ENCODE data around the gene ADAM12. TPM values are rescaled to one million over a fixed set of nuclear protein-coding genes. Genes with fewer than 3 reads are reported as not detected.

The ADAM12 gene
- total RNA-seq, 2 donors from 2014 or later: 15.2 to 36.6 TPM

DNA sequence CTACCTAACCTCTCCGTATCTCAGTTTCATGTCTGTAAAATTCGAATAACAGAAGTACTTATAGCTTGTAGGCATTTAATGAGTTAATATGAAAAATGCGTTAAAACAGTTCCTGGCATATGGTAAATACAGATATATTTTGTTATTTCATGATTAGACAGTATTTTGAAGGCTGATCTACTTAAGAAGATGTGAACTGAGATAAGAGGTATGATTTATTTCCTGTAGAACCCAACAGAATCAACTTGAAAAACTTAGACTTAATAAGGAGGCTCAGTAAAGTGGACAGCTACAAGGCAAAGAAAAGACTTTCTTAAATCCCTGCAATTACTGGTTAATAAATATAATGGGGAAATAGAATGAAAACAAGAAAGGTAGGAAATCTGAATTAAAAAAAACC, 388.6 kb downstream of the ADAM12 start:
- H3K9me3 ChIP-seq (ENCODE audit: control insufficient read depth, low read length, poor library complexity, severe bottlenecking): no peaks in the 10 kb centered on the region
- no peaks in the 10 kb centered on the region for H3K36me3 Mint-ChIP-seq (ENCODE audit: low read depth)
- DNase-seq: no peak
- H3K27ac Mint-ChIP-seq: no peak overlapping the region
- peaks cover 16% of the 10 kb centered on the region for H3K27me3 Mint-ChIP-seq
- peak overlapping the region; percentile 28 for H3K4me3 Mint-ChIP-seq
- H3K4me1 Mint-ChIP-seq: no peaks in the 10 kb centered on the region
- no peak for ATAC-seq

DNA sequence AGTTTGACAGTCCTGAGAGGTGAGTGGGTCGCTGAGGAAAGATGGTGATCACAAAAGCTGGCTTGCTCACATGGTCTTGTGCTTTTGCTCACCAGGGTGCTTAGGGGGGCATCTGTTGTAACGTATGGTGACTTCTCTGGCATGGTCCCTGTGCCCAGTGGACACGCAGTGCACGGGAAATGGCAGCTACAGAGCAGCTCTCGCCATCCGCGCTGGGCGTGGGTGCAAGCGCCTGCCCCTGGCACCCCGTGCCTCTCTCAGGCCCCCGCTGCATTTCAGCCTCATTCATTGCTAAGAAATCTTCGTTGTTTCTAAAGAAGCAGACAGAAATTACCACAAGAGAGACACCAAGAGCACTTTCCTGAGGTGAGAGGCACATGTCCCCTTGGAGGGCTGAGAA, 390.7 kb downstream of the ADAM12 start:
- Mint-ChIP-seq H3K36me3 (ENCODE audit: low read depth) (no peaks in the 10 kb centered on the region), H3K4me1 (no peaks in the 10 kb centered on the region), H3K27ac (peak overlapping the region; percentile 62), H3K27me3 (peaks cover 16% of the 10 kb centered on the region), H3K4me3 (peak overlapping the region; percentile 2)
- H3K9me3 ChIP-seq (ENCODE audit: control insufficient read depth, low read length, poor library complexity, severe bottlenecking): no peaks in the 10 kb centered on the region
- DNase-seq (no peak), ATAC-seq (no peak)

DNA sequence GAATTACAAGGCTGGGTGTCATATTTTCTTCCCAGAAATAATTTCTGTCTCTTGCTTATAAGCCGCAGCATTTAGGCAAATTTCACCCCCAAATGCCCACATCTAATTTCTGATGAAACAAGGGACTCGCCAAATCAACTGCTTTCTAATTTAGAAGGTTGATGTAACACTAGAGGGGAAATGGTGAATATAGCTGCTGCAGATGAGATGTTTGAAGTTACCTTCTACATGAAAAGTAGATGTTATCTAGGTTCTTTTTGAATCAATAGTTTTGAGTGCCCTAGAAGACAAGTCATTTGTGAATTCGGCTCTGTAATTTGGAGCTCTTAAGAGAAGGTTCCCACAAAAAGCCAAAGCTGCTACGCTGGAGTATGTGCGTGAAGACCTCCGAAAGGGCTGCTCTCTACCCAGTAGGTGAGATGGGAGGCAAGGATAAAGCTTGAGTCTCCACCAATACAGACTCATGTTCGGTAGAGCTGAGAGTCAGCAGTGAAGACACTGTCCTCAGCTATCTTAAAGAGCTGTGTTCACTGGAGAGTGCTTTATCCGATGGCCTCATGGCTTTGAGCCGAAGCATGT, 392.5 kb downstream of the ADAM12 start:
- ATAC-seq (no peak), DNase-seq (no peak)
- H3K4me3 Mint-ChIP-seq: no peak overlapping the region
- no peaks in the 10 kb centered on the region for H3K9me3 ChIP-seq (ENCODE audit: control insufficient read depth, low read length, poor library complexity, severe bottlenecking)
- no peak overlapping the region for H3K27ac Mint-ChIP-seq
- H3K36me3 Mint-ChIP-seq (ENCODE audit: low read depth): no peaks in the 10 kb centered on the region
- H3K4me1 Mint-ChIP-seq: no peaks in the 10 kb centered on the region
- peaks cover 16% of the 10 kb centered on the region for H3K27me3 Mint-ChIP-seq

DNA sequence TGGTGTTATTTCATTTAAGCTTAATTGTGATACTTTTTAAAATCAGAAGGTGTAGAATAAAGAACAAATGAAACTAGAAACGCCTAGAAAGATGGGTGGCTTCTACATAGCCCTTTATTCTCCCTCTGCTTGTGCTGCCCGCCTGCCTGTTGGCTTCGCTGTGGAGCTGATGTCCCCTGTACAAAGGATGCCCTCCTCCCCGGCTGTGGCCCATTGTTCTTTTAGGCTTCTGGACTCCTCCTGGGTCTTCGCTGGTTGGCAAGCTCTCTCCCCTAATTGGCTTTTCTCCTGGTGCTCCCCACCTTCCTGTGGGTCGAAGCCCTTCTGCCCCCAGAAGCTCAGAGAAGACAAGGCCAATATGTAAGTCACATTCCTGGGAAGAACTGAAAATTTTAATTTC, 393.7 kb downstream of the ADAM12 start:
- H3K4me1 Mint-ChIP-seq: no peaks in the 10 kb centered on the region
- no peak overlapping the region for H3K27ac Mint-ChIP-seq
- H3K4me3 Mint-ChIP-seq: no peak overlapping the region

DNA sequence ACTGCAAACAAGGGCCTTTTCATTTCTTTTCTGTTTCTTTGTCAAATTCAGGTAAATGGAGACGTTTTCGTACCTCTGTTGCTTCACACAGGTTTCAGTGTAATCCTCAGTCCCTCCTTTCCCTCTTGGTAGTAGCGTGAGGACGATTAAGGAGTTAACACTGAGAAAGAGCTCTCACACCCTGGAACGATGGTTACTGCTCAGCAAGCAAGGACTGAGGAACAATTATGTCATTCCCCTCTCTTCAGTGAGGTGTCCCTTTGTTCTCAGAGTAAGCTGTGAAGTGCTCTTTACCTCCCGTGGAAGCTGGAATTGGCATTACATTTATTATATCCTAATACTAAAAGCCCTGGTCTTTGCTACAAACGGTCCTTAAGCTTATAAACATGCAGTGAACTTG, 396.0 kb downstream of the ADAM12 start:
- Mint-ChIP-seq H3K4me3 (no peak overlapping the region), H3K36me3 (ENCODE audit: low read depth) (no peaks in the 10 kb centered on the region), H3K27ac (no peak overlapping the region), H3K27me3 (peaks cover 27% of the 10 kb centered on the region), H3K4me1 (no peaks in the 10 kb centered on the region)
- ATAC-seq: no peak
- DNase-seq: no peak
- H3K9me3 ChIP-seq (ENCODE audit: control insufficient read depth, low read length, poor library complexity, severe bottlenecking): no peaks in the 10 kb centered on the region

More for the DNA sequence above, 393.7 kb downstream of the ADAM12 start:
- ATAC-seq (no peak), DNase-seq (no peak)
- H3K36me3 Mint-ChIP-seq (ENCODE audit: low read depth): no peaks in the 10 kb centered on the region
- H3K27me3 Mint-ChIP-seq: peaks cover 20% of the 10 kb centered on the region
- H3K9me3 ChIP-seq (ENCODE audit: control insufficient read depth, low read length, poor library complexity, severe bottlenecking): no peaks in the 10 kb centered on the region

DNA sequence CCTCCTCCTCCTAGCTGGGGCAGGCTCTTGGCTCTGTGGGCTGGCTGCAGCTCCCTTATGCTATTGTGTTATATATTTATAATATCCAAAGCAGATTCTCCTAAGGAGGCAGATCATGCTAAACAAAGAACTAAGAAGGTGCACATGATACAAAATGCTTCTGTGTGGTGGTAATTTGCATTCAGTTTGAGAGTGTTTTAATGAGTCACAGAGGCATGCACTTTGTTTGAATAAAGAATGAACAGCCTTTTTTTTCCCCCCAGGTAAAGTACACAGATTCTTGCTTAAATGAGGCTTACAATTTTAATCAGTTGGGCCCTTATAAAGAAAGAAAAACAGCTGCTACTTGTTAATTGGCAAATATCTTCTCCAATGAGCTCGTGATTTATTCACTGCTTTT, 396.9 kb downstream of the ADAM12 start:
- Mint-ChIP-seq H3K27me3 (peaks cover 32% of the 10 kb centered on the region), H3K36me3 (ENCODE audit: low read depth) (no peaks in the 10 kb centered on the region), H3K4me1 (no peaks in the 10 kb centered on the region), H3K27ac (no peak overlapping the region), H3K4me3 (no peak overlapping the region)
- ATAC-seq (no peak), DNase-seq (no peak)
- H3K9me3 ChIP-seq (ENCODE audit: control insufficient read depth, low read length, poor library complexity, severe bottlenecking): no peaks in the 10 kb centered on the region

DNA sequence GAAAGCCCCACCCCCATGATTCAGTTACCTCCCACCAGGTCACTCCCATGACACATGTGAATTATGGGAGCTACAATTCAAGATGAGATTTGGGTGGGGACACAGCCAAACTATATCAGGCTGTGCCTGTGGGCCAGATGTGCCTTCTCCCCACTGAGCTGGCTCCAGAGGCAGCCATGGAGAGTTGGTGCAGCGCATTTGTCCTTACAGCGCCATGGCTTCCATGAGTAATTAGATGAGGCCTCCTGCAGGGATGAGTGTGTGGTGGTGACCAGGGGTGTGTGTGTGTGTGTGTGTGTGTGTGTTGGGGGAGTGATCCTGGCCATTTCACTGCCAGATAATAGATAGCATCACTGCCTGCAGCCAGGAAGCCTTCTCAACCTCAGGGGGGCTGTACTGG, 397.3 kb downstream of the ADAM12 start:
- H3K4me3 Mint-ChIP-seq: no peak overlapping the region

DNA sequence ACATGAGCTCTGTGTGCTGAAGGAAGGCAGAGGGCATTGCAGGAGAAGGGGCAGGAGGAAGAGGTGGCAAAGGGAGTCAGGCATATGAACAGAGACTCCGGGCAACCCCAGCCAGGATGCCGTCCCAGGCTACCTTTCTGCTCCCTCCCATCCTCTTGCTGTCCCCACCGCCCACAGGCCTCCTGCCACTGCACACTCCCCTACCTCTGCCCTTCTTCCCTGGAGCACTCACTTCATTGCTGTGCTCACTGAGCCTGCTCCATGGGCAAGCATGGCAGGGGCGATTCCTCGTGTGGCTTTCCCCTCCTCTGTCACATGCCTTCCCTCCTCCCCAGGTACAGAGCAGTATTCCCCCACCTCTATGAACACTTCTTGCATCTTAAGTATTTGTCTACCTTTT, 398.5 kb downstream of the ADAM12 start:
- Mint-ChIP-seq H3K27me3 (peaks cover 21% of the 10 kb centered on the region), H3K27ac (no peak overlapping the region), H3K4me3 (no peak overlapping the region), H3K4me1 (no peaks in the 10 kb centered on the region), H3K36me3 (ENCODE audit: low read depth) (no peaks in the 10 kb centered on the region)
- no peak for DNase-seq
- no peaks in the 10 kb centered on the region for H3K9me3 ChIP-seq (ENCODE audit: control insufficient read depth, low read length, poor library complexity, severe bottlenecking)
- ATAC-seq: no peak

More for the DNA sequence above, 397.3 kb downstream of the ADAM12 start:
- H3K27me3 Mint-ChIP-seq: peaks cover 32% of the 10 kb centered on the region
- H3K27ac Mint-ChIP-seq: no peak overlapping the region
- H3K36me3 Mint-ChIP-seq (ENCODE audit: low read depth): no peaks in the 10 kb centered on the region
- no peaks in the 10 kb centered on the region for H3K9me3 ChIP-seq (ENCODE audit: control insufficient read depth, low read length, poor library complexity, severe bottlenecking)
- ATAC-seq (no peak), DNase-seq (no peak)
- H3K4me1 Mint-ChIP-seq: no peaks in the 10 kb centered on the region

DNA sequence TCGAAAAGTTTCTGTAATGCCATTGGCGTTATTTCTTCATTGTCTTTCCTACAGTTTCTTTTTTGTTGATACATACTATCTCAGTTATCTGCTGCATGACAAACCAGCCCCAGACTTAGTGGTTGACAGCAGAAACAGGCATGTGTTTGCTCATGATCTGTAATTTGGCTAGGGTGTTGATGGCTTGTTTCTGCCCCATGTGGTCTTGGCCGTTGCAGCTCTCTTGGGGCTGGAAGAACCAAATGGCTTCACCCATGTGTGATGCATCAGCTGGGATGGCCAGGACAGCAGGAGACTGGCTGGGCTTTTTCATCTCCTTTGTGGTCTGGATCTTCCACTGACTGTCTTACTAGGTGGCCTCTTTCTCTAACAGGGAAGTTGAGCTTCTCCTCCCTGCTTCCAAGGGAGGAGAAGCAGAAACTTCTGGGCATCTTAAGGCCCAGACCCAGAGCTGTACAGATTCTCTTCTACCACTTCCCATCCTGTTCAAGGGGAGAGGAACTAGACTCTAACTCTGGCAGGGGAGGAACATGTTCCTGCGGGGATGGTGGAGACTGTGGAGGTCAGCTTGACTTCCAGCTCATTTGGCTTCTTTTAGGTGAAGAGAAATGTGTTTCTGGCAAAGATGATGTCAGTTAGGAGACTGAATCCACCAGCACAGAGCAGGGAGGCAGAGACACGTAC, 402.6 kb downstream of the ADAM12 start:
- H3K27ac Mint-ChIP-seq: no peak overlapping the region
- no peak overlapping the region for H3K4me3 Mint-ChIP-seq
- no peaks in the 10 kb centered on the region for H3K9me3 ChIP-seq (ENCODE audit: control insufficient read depth, low read length, poor library complexity, severe bottlenecking)
- H3K27me3 Mint-ChIP-seq: peaks cover 37% of the 10 kb centered on the region
- ATAC-seq: no peak
- H3K36me3 Mint-ChIP-seq (ENCODE audit: low read depth): no peaks in the 10 kb centered on the region
- peaks cover 9% of the 10 kb centered on the region for H3K4me1 Mint-ChIP-seq
- DNase-seq: no peak

DNA sequence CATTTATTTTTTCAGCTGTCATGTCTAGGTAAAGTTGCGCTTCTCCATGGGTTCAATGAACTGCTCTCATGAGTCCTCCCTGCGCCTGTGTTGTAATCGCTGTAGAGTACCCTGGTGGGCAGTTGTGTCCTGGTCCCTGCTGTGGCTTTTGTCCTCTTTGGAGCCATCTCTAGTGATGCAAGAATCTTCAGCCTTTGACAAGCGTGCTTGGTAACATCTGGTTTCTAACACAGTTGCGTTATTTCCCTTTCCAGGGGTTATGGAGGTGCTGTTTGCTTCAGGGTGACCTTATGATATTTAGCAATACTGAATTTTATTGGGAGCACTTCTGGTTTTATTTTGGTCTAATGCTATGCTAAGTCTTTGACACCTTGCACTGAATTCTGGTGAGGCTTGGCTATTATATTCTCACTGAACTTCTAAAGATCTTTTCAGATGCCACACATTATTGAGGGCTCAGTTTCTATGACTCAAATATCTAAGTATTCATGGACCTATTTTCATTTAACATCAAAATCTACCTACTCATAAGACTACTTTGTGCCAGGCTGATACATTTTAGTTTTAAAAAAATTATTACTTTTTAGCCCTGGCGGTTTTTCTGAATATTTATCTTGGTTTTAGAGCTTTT, 403.3 kb downstream of the ADAM12 start:
- DNase-seq (no peak), ATAC-seq (no peak)
- Mint-ChIP-seq H3K36me3 (ENCODE audit: low read depth) (no peaks in the 10 kb centered on the region), H3K4me3 (no peak overlapping the region), H3K27me3 (peaks cover 38% of the 10 kb centered on the region), H3K4me1 (peaks cover 9% of the 10 kb centered on the region), H3K27ac (no peak overlapping the region)
- H3K9me3 ChIP-seq (ENCODE audit: control insufficient read depth, low read length, poor library complexity, severe bottlenecking): no peaks in the 10 kb centered on the region

DNA sequence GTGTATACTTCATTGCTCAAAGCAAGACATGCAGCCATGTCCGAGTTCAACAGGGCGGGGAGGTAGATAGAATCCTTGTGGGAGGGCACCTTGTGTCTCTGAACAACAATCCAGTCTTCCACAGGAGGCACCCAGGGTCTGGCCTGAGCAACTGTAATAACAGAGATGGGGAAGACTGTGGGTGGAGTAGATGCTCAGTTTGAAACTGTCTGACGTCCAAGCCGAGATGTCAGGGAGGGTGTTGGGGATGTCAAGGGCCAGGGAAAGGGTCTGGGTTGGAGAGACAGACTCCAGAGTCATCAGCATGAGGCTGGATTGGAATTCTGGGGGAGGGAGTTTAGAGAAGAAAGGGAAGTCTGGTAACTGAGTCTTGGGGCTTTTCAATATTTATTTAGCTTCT, 403.9 kb downstream of the ADAM12 start:
- no peak for ATAC-seq
- no peak overlapping the region for H3K27ac Mint-ChIP-seq

DNA sequence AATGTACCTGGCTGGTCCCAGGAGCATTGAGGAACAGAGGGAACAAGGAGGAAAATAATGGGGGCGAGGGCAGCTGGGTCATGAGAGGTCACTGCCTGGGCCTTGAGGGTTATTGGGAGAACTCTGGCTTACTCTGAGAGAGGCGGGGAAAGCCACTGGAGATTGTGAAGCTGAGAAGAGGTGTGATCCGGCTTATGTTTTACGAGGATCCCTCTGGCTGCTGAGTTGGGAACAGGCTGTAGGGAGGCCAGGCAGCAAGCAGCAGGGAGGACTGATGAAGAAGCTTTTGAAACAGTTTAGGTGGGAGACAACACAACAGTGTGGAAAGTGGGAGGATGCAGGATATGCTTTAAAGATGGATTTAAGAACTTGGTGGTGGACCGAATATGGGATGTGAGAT, 404.6 kb downstream of the ADAM12 start:
- Mint-ChIP-seq H3K36me3 (ENCODE audit: low read depth) (no peaks in the 10 kb centered on the region), H3K4me1 (peaks cover 9% of the 10 kb centered on the region), H3K27ac (no peak overlapping the region), H3K27me3 (peaks cover 46% of the 10 kb centered on the region), H3K4me3 (no peak overlapping the region)
- no peak for DNase-seq
- ATAC-seq: no peak
- no peaks in the 10 kb centered on the region for H3K9me3 ChIP-seq (ENCODE audit: control insufficient read depth, low read length, poor library complexity, severe bottlenecking)

More for the DNA sequence above, 403.9 kb downstream of the ADAM12 start:
- H3K36me3 Mint-ChIP-seq (ENCODE audit: low read depth): no peaks in the 10 kb centered on the region
- H3K4me1 Mint-ChIP-seq: peaks cover 9% of the 10 kb centered on the region
- no peaks in the 10 kb centered on the region for H3K9me3 ChIP-seq (ENCODE audit: control insufficient read depth, low read length, poor library complexity, severe bottlenecking)
- H3K4me3 Mint-ChIP-seq: no peak overlapping the region
- peaks cover 41% of the 10 kb centered on the region for H3K27me3 Mint-ChIP-seq
- no peak for DNase-seq

DNA sequence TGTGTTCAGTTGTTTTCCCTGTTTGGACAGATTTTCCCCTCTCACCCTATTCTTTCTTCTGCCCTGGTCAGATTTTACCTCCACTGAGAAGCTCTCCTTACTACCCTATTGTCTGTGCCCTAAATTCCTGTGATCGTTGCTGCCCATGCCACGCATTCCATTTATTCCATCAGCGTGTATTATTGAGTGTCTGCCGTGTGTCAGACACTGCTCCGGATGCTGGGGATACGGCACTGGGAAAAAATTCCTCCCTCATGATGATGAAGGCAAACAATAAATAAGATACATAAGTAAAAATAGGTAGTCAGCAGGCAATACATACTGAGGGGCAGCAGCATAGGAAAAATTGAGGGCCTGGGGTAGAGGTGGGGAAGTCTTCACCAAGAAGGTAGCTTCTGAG, 405.1 kb downstream of the ADAM12 start:
- Mint-ChIP-seq H3K27ac (no peak overlapping the region), H3K27me3 (peaks cover 46% of the 10 kb centered on the region), H3K36me3 (ENCODE audit: low read depth) (no peaks in the 10 kb centered on the region), H3K4me3 (no peak overlapping the region), H3K4me1 (peaks cover 9% of the 10 kb centered on the region)
- ATAC-seq: no peak
- DNase-seq: no peak
- no peaks in the 10 kb centered on the region for H3K9me3 ChIP-seq (ENCODE audit: control insufficient read depth, low read length, poor library complexity, severe bottlenecking)
